GM12878 (cell line): Measurements from ENCODE around the gene LTB4R.

Experiments
- CTCF ChIP-seq, 3 experiments: IDR thresholded peaks in 2 of 3; conservative IDR thresholded peaks in 1 of 3; 2 replicates each; pipeline ENCODE4 v1.5.1; 2011; ENCODE audit warnings: low read depth in 3 of 3, low read length in 3 of 3, mild to moderate bottlenecking in 3 of 3, control low read depth in 2 of 3, moderate library complexity in 2 of 3, inconsistent platforms in 1 of 3, mixed read lengths in 1 of 3; ENCODE audit not compliant: control insufficient read depth in 2 of 3, insufficient read depth in 1 of 3; ENCODE audit errors: extremely low read depth in 1 of 3
- ESRRA ChIP-seq: IDR thresholded peaks from 2 replicates; pipeline ENCODE4 v1.6.1; 2012; ENCODE audit warnings: mild to moderate bottlenecking, low read length, improper control_type of control experiment
- SUZ12 ChIP-seq: fragments of 200-600 bp; sonication (generic); IDR thresholded peaks from one replicate; pipeline ENCODE4 v1.6.1; 2018; ENCODE audit warnings: antibody characterized with exemption, mild to moderate bottlenecking; ENCODE audit not compliant: unreplicated experiment
- TAF1 ChIP-seq: IDR thresholded peaks from 2 replicates; pipeline ENCODE4 v1.6.1; 2011; ENCODE audit warnings: mild to moderate bottlenecking, low read depth, low read length, borderline replicate concordance
- TBL1XR1 ChIP-seq: IDR thresholded peaks from 2 replicates; pipeline ENCODE4 v1.6.1; 2012; ENCODE audit warnings: low read depth, low read length, improper control_type of control experiment
- YY1 ChIP-seq: IDR thresholded peaks from 2 replicates; pipeline ENCODE4 v1.6.1; 2011; ENCODE audit warnings: low read depth, mild to moderate bottlenecking, low read length

- TF ChIP-seq CTCF (IDR thresholded peaks at IDR 0.05 in 2 of 3, conservative IDR thresholded peaks at IDR 0.05 in 1 of 3; ENCODE audit: control insufficient read depth in 2 of 3, extremely low read depth in 1 of 3, insufficient read depth in 1 of 3, low read depth in 3 of 3, low read length in 3 of 3) (no peak), TAF1 (no peak), SUZ12 (no peak), TBL1XR1 (no peak), ESRRA (no peak), YY1 (no peak)
These were observed 32.7 kb downstream of the LTB4R start for GRCh38 chr14:24343795-24344660.
